Measurements from ENCODE around the gene UBR4. TPM values are rescaled to one million over a fixed set of nuclear protein-coding genes. Genes with fewer than 3 reads are reported as not detected.

UBR4 gene
- total and polyA plus RNA-seq, 3 experiments from 2014 or later, result 27.4 to 112 (median 110) TPM

DNA sequence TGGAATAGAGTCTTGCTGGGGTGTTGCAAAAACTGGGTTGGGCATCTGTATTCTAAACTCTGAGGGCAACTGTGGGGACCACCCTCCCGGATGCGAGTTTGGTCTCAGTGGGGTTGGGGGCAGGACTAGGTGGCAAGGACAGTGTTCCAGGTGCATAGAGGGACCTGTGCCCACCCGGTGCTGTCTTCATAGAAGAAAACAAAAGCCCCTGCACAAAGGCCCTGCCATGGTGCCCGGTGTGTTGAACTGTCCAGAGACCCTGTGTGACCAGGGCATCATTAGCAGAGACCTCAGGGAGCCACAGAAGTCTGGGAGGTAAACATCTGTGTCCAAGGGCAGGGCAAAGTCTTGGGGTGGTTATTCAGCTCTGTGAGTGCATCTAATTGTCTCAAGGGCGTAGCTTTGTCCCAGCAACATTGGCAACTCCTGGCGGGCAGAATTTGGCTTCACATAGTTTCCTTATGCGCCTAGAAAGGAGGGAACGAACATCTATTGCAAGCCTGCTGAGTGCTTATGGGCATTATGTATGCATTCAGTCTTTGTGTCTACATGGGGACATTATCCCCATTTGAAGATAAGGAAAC, 181.4 kb downstream of the UBR4 start:
- ChIA-PET POLR2A (no interaction called here), CTCF (no interaction called here)
- H3K4me1 Mint-ChIP-seq, result peaks cover 3 to 4% (median 3%) of the 10 kb centered on the region in 3 donors
- H3K36me3 Mint-ChIP-seq, result no peaks in the 10 kb centered on the region
- H3K27ac Mint-ChIP-seq, result no peak overlapping the region
- no peak overlapping the region for H3K4me3 ChIP-seq (ENCODE audit: low read length)
- H3K27ac ChIP-seq (ENCODE audit: low read depth, low read length), result no peak overlapping the region
- peaks cover 13 to 24% of the 10 kb centered on the region in 2 donors for H3K27me3 Mint-ChIP-seq
- no peaks in the 10 kb centered on the region for H3K36me3 ChIP-seq (ENCODE audit: insufficient read depth, low read length)
- no peaks in the 10 kb centered on the region for H3K27me3 ChIP-seq (ENCODE audit: insufficient read depth, low read length, poor library complexity, severe bottlenecking)
- DNase-seq, result no peak
- H3K9me3 ChIP-seq (ENCODE audit: low read length), result no peaks in the 10 kb centered on the region
- peaks cover 0 to 10% (median 0%) of the 10 kb centered on the region in 5 donors for H3K9me3 Mint-ChIP-seq
- no peak overlapping the region for H3K4me3 Mint-ChIP-seq
- peaks cover 5% of the 10 kb centered on the region for H3K4me1 ChIP-seq (ENCODE audit: insufficient read depth, low read length)

GRCh38 chr1:19028110-19028509, 182.0 kb downstream of the UBR4 start:
- Mint-ChIP-seq H3K4me3 (no peak overlapping the region), H3K27ac (no peak overlapping the region), H3K9me3 (peaks cover 0 to 15% (median 2%) of the 10 kb centered on the region in 5 donors), H3K4me1 (peaks cover 3 to 4% (median 3%) of the 10 kb centered on the region in 3 donors), H3K27me3 (peaks cover 13 to 25% of the 10 kb centered on the region in 2 donors), H3K36me3 (no peaks in the 10 kb centered on the region)
- H3K9me3 ChIP-seq (ENCODE audit: low read length), result no peaks in the 10 kb centered on the region
- ChIA-PET CTCF (no interaction called here), POLR2A (no interaction called here)
- H3K27ac ChIP-seq (ENCODE audit: low read depth, low read length), result no peak overlapping the region
- no peaks in the 10 kb centered on the region for H3K27me3 ChIP-seq (ENCODE audit: insufficient read depth, low read length, poor library complexity, severe bottlenecking)
- H3K4me1 ChIP-seq (ENCODE audit: insufficient read depth, low read length), result peaks cover 5% of the 10 kb centered on the region
- no peak for DNase-seq
- H3K36me3 ChIP-seq (ENCODE audit: insufficient read depth, low read length), result no peaks in the 10 kb centered on the region
- no peak overlapping the region for H3K4me3 ChIP-seq (ENCODE audit: low read length)

Other genes with a start within 250 kb of the UBR4 start
- gene EMC1, start 41.3 kb upstream of the UBR4 start, total RNA-seq, result 10 to 100 TPM; 57.0 to 58.2 TPM
- 24.7 TPM for gene EMC1, start 41.3 kb upstream of the UBR4 start, polyA plus RNA-seq
- gene MRTO4, start 41.5 kb upstream of the UBR4 start, total RNA-seq, result 100 to 1,000 TPM; 137 TPM
- gene MRTO4, start 41.5 kb upstream of the UBR4 start, polyA plus RNA-seq, result 28.5 TPM
- under 1 TPM; 0.29 to 0.50 TPM for gene AKR7A3, start 78.5 kb upstream of the UBR4 start, total RNA-seq
- gene AKR7A3, start 78.5 kb upstream of the UBR4 start, polyA plus RNA-seq, result not detected
- gene AKR7A2, start 101.9 kb upstream of the UBR4 start, total RNA-seq, result 10 to 100 TPM; 36.4 to 38.3 TPM
- gene AKR7A2, start 101.9 kb upstream of the UBR4 start, polyA plus RNA-seq, result 102 TPM
- 10 to 100 TPM in 1 of 2 experiments, 1 to 10 TPM in 1; 8.6 to 10.4 TPM for gene SLC66A1, start 102.1 kb upstream of the UBR4 start, total RNA-seq
- gene SLC66A1, start 102.1 kb upstream of the UBR4 start, polyA plus RNA-seq, result 5.7 TPM